ENCODE measurements around the gene KLHL30.

The KLHL30 gene

DNA sequence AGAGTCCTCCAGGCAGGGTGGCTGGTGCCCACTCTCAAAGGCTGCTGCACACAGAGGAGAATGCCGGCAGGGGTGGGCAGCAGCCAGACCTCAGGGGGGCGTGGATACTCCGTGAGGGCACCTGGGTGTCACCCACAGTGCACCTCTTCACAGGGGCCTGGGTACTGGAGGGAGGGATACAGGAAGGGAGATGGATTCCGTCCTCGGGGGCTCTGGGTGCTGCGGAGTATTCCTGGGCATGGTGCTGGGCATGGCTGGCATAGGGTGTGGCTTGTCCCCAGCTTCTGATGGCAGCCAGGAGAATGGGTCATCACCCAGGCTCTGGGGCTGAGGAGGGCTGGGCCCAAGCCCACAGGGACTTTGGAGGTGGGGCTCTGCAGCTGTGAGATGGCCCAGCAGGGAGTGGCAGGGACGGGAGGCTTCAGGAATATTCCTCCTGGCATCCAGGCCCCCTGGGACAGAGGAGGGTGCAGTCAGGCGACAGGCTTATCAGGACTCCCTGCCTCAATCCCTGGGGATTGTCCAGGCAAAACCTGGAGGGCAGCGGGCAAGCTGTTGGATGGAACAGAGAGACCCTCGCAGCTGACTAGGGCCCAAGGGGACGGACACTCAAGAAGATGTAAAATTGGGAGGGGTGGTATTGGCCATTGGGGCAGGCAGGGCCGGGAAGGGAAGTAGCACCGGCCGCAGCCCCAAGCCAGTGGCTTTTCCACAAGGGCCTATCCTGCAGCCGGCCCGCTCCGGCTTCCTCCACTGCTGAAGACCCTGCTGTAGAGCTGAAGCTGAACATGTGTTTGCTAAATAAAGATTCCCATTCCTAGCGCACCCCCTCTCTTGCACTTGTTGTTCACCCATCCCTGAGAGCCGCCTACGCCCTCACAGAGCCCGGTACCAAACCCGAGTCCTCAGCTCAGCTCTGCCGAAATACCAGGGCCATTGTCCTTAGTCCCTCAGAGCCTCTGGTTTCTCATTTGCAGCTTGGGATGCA lies 5.7 kb upstream of the KLHL30 start:
- DNase-seq (ENCODE audit: low read depth in 3 of 3): no peak

DNA sequence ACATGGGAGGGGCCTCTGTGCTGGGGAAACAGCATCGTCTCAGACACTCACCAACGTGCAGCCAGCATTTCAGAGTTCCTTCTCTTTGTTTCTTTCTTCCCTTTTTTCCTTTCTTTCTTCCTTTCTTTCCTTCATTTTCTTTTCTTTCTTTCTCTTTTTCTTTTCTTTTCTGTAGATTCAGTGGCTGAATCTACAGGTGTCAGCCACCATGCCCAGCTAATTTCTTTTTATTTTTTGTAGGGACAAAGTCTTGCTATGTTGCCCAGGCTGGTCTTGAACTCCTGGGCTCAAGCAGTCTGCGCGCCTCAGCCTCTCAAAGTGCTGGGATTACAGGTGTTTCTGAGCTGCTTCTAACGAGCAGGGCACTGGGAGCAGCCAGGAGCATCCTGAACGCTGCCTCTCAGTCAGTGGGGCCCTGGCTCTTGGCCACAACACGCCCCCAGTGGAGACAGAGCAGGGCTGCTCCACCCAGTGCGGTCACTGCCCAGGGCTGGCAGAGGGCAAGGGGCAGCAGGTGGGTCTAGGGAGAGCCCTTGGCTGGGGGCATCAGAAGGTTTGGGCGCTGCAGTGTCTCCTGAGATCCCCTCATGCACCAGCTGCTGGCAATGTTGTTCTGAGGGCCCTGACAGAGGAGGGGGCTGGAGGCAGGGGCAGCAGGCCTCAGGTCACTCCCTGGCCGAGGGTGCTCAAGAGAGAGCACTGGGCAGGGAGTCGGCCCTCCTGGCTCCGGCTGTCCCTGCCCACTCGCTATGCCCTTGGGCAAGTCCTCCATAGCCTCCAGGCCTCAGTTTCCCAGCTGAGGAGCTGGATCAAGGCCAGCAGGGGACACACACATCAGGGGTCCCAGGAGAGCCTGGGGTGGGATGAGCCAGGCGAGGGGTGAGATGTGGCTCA lies 4.7 kb upstream of the KLHL30 start:
- DNase-seq (ENCODE audit: low read depth in 3 of 3): no peak

DNA sequence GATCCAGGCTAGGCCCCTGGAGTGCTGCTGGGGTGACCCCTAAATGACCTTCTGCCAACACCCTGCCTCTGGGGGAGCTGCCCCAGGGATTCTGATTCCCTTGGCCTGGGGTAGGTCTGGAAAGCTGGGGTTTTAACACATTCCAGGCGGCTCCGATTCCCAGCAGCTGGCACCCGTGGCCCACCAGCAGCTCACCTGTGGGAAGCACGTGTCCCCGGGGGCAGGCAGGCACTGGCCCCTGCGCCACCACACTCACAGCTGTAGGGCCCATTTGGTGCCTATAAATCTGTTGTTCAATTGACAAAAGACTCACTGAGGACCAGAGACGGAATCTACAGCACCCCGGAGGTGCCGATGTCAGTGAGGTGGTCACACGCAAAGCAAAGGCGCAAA lies 4.1 kb upstream of the KLHL30 start:
- DNase-seq (ENCODE audit: low read depth in 3 of 3): no peak

DNA sequence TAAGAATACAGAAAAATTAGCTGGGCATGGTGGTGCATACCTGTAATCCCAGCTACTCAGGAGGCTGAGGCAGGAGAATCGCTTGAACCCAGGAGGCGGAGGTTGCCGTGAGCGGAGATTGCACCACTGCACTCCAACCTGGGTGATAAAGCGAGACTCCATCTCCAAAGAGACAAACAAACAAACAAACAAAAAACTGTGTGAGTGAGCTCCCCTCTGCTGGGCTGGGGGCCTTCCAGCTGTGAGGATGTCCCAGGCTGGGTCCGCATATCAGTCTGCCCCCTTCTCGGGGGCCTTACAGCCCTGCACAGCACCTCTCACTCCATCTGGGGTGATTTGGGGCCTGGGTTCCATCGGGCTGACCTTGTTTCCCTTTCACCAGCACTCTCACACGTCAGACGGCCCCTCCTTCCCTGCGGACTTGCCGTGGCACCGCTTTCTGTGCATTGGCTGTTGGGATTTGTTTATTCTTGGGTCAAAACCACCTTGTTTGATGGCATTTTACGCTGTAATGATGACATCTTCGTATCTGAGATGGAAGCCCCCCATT lies 2.8 kb upstream of the KLHL30 start:
- no peak for DNase-seq (ENCODE audit: low read depth in 3 of 3)

DNA sequence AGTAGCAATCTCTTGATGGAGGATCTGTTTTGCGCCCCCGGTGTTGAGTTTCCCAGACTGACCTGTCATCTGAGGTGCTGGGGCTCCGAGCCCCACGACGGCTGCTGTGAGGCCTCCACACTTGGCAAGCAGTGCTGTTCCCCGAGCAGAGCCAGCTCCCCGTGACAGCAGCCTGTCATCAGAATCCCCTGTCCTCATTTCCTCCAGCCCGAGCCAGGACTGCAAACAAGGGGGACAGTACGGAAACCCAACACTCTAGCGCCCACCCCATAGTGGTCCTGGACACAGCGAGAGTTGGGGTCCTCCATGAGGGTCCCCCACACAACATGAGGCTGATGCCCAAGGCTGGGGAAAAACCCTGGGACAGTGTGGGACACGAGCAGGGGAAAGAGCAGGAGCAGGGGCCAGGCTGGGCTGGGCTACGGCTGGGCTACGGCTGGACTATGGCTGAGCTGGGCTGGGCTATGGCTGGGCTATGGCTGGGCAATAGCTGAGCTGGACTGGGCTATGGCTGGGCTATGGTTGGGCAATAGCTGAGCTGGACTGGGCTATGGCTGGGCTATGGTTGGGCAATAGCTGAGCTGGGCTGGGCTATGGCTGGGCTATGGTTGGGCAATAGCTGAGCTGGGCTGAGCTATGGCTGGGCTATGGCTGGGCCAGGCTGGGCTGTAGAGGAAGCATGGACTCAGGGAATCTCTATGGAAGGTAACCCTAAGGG lies 1.5 kb upstream of the KLHL30 start:
- DNase-seq (ENCODE audit: low read depth in 3 of 3): no peak

DNA sequence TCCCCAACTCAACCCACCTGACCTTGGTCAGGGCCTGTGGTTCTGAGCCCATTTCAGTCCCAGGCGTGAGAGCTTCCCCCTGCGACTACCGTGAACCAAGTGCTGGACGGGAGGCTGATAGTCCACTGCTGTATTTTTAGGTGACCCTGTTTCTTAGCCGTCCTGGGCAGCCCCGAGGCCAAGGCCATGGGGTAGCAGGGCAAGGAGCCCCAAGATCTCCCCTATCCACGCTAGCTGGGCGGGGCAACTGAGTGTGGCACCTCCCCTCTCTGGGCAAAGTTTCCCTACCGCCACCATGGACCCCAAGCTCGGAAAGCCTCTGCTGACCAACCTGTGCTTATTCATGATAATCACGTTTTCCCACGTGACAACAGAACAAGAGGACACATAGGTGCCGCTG lies 583 bp upstream of the KLHL30 start:
- DNase-seq (ENCODE audit: low read depth in 3 of 3): no peak

DNA sequence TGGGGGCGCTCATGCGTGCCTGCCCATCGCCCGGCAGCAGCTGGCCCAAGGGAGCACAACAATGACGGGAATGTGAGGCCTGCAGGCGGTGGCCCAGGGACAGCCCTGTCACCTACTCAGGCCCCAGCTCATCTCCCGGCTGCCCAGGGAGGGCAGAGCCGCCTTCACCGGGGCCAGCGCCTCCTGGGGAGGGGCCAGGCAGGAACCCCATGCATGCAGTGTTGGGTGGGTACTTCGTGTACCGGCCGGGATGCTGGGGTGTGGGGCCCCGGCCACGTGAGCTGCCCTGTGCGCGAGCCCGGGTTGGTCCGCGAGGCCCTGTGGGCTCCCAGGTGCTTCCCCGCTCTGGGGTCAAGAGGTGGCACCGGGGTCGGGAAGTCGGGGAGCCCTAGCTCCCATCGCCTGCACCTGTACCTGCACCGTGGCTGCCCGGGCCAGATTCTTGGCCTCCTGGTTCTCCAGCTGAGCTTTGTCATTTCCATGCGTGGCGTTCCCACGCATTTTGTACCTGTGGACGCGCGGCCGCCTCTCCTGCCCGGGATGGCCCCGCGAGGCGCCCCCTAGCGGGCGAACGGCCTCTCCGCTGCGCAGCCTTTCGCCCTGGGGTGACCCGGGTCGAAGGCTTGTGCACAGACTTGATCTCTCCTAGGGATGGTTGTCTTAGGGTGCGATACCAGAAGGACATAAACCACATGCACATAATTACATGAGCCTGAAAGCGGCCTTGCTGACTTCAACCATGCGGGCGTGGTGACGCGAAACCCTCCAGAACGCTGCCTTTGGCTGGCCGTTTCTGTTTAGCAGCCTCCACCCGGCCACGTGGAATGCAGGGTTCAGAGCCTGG lies 950 bp downstream of the KLHL30 start:
- DNase-seq (ENCODE audit: low read depth in 3 of 3): no peak

DNA sequence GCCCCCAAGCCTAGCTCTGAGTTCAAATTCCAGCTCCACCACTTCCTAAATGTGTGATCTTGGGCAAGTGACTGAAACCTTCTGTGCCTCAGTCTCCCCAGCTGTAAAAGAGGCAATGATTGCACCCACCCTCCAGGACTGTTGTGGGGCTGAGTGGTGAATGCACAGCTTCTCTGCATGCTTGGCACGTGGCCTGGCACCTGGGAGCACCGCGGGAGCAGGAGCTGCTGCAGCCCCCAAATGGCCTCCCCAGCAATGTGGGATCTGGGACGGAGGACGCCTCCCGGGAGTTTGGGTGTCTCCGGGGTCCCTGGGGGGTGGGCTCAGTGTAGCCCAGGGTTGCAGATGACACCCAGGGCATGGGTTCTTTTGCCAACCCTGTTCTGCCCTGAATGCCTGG lies 1.6 kb downstream of the KLHL30 start:
- DNase-seq (ENCODE audit: low read depth in 3 of 3): no peak

DNA sequence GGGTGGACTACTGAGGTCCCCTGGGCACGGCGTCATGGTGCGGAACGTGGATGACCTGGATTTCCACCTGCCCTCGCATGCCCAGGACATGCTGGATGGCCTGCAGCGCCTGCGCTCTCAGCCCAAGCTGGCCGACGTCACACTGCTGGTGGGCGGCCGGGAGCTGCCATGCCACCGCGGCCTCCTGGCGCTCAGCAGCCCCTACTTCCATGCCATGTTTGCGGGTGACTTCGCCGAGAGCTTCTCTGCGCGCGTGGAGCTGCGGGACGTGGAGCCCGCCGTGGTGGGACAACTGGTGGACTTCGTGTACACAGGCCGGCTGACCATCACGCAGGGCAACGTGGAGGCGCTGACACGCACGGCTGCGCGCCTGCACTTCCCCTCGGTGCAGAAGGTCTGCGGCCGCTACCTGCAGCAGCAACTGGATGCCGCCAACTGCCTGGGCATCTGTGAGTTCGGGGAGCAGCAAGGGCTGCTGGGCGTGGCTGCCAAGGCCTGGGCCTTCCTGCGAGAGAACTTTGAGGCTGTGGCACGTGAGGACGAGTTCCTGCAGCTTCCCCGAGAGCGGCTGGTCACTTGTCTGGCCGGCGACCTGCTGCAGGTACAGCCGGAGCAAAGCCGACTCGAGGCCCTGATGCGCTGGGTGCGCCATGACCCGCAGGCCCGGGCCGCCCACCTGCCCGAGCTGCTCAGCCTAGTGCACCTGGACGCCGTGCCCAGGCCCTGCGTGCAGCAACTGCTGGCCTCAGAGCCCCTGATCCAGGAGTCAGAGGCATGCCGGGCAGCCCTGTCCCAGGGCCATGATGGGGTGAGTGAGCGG lies 2.5 kb downstream of the KLHL30 start:
- DNase-seq (ENCODE audit: low read depth in 3 of 3): no peak

DNA sequence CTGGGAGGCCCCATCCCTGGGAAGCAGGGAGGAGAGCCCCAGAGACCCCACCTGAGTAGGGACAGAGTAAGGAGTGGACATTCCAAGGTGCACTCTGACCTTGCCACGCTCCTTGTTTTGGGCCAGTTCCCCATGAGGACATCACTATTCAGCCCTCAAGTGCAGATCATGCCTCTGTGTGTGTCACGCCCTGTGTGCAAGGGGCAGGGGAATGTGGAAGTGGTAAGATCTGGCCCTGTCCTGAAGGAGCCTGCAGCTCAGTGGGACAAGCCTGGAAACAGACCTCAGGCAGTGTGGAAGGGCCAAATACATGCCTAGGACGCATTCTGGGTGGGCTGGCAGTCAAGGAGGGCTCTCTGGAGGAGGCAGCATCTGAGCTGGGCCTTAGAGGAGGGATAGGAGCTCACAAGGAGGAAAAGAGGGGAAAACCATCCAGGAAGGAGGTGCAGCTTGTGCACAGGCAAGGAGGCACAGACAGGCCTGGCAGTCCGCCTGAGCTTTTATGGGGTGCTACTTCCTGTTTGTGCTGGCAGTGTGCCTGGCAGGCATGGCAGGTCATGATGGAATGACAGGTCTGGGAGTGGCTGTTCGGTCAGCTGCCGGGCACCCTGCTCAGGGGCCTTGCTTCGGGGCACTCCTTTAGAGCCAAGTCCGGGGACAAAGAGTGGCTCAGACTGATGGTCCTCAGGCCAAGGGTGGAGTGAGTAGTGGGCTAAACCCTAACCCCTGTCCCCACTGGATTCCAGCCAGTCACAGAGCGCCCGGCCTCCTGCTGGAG lies 3.3 kb downstream of the KLHL30 start:
- no peak for DNase-seq (ENCODE audit: low read depth in 3 of 3)

DNA sequence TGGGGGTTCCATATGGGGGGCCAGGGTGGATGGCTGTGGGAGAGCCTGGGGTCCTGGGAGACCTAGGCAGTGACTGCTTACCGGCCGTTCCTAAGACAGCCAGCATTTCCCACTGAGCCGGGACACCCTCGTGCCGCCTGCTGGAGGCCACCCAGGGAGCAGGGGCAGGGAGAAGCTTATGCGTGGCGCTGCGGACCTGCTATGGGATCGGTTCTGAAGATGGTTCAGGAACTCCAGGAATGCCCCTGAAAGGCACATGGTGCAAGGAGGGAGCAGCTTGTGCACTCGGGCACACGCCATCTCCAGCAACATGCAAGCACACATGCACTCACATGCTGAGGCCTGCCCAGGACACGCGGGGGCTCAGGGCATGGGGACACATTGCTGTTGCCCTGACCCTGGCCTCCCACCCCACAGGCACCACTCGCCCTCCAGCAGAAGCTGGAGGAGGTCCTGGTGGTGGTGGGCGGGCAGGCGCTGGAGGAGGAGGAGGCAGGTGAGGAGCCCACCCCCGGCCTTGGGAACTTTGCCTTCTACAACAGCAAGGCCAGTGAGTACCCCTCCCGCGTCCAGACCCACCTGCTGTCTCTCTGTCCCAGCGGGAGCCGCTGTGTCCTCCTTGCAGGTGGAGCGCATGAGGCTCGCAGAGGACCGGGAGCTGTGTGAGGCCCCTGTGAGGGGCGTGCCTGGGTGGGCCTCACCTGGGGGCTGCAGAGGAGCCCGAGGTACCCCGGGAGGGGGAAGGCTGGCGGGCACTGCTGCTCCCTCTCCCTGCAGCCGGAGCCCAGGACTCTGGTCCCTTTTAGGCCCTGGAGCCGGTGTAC lies 4.1 kb downstream of the KLHL30 start:
- no peak for DNase-seq (ENCODE audit: low read depth in 3 of 3)

DNA sequence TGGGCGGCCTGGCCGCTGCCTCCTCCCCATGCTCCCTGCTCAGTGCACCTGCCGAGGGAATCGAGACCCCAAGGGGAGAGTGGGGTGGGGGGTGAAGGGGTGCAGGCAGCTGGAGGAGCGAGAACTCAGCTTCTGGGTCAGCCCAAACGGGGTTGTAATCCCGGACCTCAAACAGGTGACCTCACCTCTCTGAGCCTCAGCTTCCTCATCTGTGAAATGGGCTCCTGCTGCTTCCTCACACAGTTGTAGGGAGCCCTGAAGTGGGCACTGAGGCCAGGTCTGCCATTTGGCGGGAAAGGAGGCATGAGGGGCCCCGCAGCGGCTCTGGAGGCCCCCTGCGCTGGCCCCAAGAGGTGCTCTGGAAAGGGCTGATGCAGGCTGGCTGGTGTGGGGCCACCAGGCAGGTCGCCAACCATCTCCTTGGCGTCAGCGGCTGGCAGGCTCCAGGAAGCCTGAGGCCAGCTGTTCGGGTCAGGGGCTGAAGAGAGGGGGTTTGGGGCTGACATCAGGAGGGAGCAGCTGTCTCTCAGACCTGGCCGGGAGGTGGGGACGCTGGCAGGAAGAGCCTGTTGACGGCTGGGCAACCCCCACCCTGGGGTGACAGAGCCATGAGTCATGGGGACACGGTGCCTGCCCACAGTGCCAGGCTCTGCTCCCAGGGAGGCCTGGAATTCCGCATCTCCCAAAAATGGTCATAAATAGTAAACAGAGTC lies 4.9 kb downstream of the KLHL30 start:
- no peak for DNase-seq (ENCODE audit: low read depth in 3 of 3)

DNA sequence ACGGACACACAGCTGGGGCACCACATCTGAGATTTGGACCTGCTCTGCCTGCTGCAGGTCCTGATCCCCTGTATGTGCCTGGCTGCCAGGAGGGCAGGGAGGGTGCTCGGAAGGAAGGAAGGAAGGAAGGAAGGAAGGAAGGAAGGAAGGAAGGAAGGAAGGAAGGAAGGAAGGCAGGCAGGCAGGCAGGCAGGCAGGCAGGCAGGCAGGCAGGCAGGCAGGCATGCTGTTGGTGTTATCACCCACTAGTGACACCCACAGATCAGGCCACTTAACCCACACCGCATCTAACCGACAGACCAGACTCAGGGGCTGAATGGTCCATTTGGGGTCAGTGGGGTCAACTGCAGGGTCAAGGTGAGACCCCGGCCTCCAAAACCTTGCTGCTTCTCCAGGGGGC lies 5.8 kb downstream of the KLHL30 start:
- DNase-seq (ENCODE audit: low read depth in 3 of 3): no peak

DNA sequence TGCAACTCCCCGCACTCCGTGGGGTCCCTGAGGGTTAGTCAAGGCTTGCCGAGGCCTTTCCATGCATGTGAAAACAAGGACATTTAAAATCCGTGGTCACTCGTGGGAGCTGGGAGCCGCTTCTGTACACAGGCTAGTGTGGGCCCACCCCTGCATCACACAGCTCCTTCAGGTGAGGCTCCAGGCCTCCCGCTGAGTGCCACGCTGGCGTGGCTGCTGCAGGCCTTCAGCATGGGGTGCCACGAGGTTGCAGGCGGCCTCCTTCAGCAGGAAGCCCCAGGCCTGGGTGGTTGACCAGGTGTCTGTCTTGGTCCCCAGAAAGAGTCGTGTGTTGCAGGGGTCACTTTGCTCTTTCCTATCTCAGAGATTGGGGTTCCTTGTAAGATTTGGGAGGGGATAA lies 6.6 kb downstream of the KLHL30 start:
- DNase-seq (ENCODE audit: low read depth in 3 of 3): no peak

DNA sequence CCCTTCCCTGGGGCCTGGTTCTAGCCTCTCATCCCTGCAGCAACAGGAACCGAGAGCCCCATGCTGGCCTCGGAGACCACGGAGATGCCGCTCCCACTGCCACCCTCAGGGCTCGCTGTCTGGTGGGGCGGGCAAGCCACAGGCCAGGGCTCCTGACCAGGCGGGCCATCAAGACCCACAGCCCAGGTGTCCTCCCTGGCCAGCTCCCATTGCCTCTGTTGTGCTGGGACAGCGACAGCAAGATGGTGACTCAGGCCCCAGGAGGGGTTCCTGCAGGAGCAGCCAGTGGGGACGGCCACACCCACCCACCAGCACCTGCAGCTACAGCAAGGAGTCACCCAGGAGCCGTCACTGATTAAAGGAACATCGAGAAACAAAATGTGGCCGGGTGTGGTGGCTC lies 7.4 kb downstream of the KLHL30 start:
- no peak for DNase-seq (ENCODE audit: low read depth in 3 of 3)

DNA sequence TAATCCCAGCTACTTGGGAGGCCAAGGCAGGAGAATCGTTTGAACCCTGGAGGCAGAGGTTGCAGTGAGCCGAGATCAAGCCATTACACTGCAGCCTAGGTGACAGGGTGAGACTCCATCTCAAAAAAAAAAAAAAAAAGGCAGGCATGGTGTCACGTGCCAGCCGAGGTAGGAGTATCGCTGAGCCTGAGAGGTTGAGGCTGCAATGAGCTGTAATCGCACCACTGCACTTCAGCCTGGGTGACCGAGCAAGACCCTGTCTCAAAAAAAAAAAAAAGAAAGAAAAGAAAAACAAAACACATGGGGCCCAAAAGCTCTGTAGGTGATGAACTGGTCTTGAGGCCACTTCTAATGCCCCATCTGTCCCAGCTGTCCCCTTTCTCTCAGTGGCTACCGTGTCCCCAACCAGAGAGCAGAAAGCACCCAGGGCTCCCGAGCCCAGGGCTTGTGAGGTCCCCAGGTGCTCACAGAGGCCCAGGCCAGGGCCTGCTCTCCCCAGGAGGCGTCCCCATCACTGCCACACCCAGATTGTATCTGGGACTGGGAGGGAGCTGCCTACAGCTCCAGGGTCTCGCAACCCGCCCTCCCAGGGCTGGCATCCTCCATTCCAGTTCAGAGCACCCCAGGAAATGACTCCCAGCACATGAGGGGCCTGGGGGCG lies 8.5 kb downstream of the KLHL30 start:
- no peak for DNase-seq (ENCODE audit: low read depth in 3 of 3)

DNA sequence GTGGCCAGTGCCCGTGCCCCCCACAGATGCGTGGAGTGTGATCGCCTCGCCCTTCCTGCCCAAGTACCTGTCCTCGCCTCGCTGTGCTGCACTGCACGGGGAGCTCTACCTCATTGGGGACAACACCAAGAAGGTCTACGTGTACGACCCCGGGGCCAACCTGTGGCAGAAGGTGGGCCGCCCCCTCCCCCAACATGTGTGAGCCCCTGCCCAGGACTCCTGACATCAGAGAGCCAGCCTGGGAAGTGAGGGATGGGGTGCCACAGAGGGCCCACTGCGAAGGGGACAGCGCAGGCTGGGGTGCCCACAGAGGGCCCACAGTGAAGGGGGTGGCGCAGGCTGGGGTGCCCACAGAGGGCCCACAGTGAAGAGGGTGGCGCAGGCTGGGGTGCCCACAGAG lies 10.5 kb downstream of the KLHL30 start:
- no peak for DNase-seq (ENCODE audit: low read depth in 3 of 3)
